Measurements from ENCODE around the gene TFDP1.

GRCh38 chr13:113559061-113559460 lies 25.5 kb upstream of the TFDP1 start:
- TF ChIP-seq RCOR1 (IDR thresholded peaks at IDR 0.05; ENCODE audit: insufficient replicate concordance, low read length) (no peak), USF2 (IDR thresholded peaks at IDR 0.05; ENCODE audit: low read depth, low read length) (no peak), POLR2A (IDR thresholded peaks at IDR 0.05; ENCODE audit: low read depth, low read length) (no peak)
- TF ChIP-seq, protein P1, sequence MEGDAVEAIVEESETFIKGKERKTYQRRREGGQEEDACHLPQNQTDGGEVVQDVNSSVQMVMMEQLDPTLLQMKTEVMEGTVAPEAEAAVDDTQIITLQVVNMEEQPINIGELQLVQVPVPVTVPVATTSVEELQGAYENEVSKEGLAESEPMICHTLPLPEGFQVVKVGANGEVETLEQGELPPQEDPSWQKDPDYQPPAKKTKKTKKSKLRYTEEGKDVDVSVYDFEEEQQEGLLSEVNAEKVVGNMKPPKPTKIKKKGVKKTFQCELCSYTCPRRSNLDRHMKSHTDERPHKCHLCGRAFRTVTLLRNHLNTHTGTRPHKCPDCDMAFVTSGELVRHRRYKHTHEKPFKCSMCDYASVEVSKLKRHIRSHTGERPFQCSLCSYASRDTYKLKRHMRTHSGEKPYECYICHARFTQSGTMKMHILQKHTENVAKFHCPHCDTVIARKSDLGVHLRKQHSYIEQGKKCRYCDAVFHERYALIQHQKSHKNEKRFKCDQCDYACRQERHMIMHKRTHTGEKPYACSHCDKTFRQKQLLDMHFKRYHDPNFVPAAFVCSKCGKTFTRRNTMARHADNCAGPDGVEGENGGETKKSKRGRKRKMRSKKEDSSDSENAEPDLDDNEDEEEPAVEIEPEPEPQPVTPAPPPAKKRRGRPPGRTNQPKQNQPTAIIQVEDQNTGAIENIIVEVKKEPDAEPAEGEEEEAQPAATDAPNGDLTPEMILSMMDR (conservative IDR thresholded peaks at IDR 0.05; ENCODE audit: low read depth, low read length): no peak
